ENCODE data around the gene MRPL23.

- no peak for TF ChIP-seq CTCF (IDR thresholded peaks at IDR 0.05)
- TF ChIP-seq POLR2A (IDR thresholded peaks at IDR 0.05): no peak
These were observed 31.8 kb downstream of the MRPL23 start for GRCh38 chr11:1978720-1979473.
